HL-60 (cell line): ENCODE measurements around the gene VSTM2L.
"Not testable (repeated sequence)": the region's sequence is repeated elsewhere in the genome, so short reads cannot be mapped to it uniquely, and the experiment has no call there.

Source experiments
- DNase-seq, 2 experiments: peaks; one replicate each; pipeline ENCODE4 v3.0.0-alpha.2; 2010 to 2020; ENCODE audit warnings: low read depth in 1 of 2, low spot score in 1 of 2
- H3K27ac ChIP-seq: fragments of 250-450 bp; sonication (Bioruptor Pico); replicated peaks from 2 replicates; pipeline ENCODE4 v1.5.1; 2020; ENCODE audit warnings: mild to moderate bottlenecking, moderate library complexity
- H3K27me3 ChIP-seq: fragments of 250-450 bp; sonication (Bioruptor Pico); 2 replicates; pipeline ENCODE4 v1.5.1; 2021; ENCODE audit warnings: mild to moderate bottlenecking, moderate library complexity; ENCODE audit not compliant: insufficient read depth, poor library complexity, severe bottlenecking
- H3K4me3 ChIP-seq: replicated peaks from 2 replicates; pipeline ENCODE4 v1.5.1; 2011; ENCODE audit warnings: mild to moderate bottlenecking, control low read depth, low read length; ENCODE audit not compliant: insufficient read depth
- CTCF ChIP-seq: IDR thresholded peaks from one replicate; pipeline ENCODE4 v1.5.1; 2011; ENCODE audit warnings: low read length, control low read depth, inconsistent platforms; ENCODE audit not compliant: insufficient read depth
- GABPA ChIP-seq: IDR thresholded peaks from 2 replicates; pipeline ENCODE4 v1.6.1; 2012; ENCODE audit warnings: low read depth
- POLR2AphosphoS5 ChIP-seq: IDR thresholded peaks from 2 replicates; pipeline ENCODE4 v1.6.1; 2012; ENCODE audit warnings: low read depth
- REST ChIP-seq: IDR thresholded peaks from 2 replicates; pipeline ENCODE4 v1.6.1; 2012; ENCODE audit warnings: low read depth; ENCODE audit not compliant: insufficient replicate concordance
- SPI1 ChIP-seq: IDR thresholded peaks from 2 replicates; pipeline ENCODE4 v1.6.1; 2012; ENCODE audit warnings: low read depth, mild to moderate bottlenecking, borderline replicate concordance

The VSTM2L gene

GRCh38 chr20:37961066-37961465, 58.1 kb downstream of the VSTM2L start:
- no peak for DNase-seq
- TF ChIP-seq SPI1: no peak
- TF ChIP-seq REST: no peak
- no peak for TF ChIP-seq POLR2AphosphoS5
- no peak for TF ChIP-seq CTCF
- TF ChIP-seq GABPA: no peak
- Histone ChIP-seq H3K4me3 (no peak overlapping the region), H3K27ac (no peak overlapping the region), H3K27me3 (peaks cover 6% of the 10 kb centered on the region)

GRCh38 chr20:37963483-37963882, 60.6 kb downstream of the VSTM2L start:
- not testable (repeated sequence) for H3K27me3 ChIP-seq, H3K27ac ChIP-seq, H3K4me3 ChIP-seq, DNase-seq

- no peak overlapping the region for H3K4me3 ChIP-seq
- no peak for TF ChIP-seq CTCF
- no peak for TF ChIP-seq GABPA
- TF ChIP-seq SPI1: no peak
- no peak for TF ChIP-seq REST
- no peak for TF ChIP-seq POLR2AphosphoS5
- no peak for DNase-seq
- no peaks in the 10 kb centered on the region for H3K27me3 ChIP-seq
- no peak overlapping the region for H3K27ac ChIP-seq
Measured at GRCh38 chr20:37968841-37969401, 66.0 kb downstream of the VSTM2L start.

- no peak for TF ChIP-seq GABPA
- TF ChIP-seq SPI1: no peak
- no peak for TF ChIP-seq CTCF
- no peak for TF ChIP-seq REST
- TF ChIP-seq POLR2AphosphoS5: no peak
- no peak overlapping the region for H3K27ac ChIP-seq
- H3K4me3 ChIP-seq: no peak overlapping the region
- H3K27me3 ChIP-seq: no peaks in the 10 kb centered on the region
- DNase-seq: no peak
Measured at GRCh38 chr20:37969949-37970855, 67.3 kb downstream of the VSTM2L start.
